HG02973 (cell line): ENCODE results near the gene ROCK2.

Experiments used
- ATAC-seq: cut with Tn5 transposase; IDR thresholded peaks from one replicate; pipeline ENCODE4 v1.9.1; 2021; ENCODE audit warnings: moderate library complexity; ENCODE audit not compliant: unreplicated experiment

The ROCK2 gene

DNA sequence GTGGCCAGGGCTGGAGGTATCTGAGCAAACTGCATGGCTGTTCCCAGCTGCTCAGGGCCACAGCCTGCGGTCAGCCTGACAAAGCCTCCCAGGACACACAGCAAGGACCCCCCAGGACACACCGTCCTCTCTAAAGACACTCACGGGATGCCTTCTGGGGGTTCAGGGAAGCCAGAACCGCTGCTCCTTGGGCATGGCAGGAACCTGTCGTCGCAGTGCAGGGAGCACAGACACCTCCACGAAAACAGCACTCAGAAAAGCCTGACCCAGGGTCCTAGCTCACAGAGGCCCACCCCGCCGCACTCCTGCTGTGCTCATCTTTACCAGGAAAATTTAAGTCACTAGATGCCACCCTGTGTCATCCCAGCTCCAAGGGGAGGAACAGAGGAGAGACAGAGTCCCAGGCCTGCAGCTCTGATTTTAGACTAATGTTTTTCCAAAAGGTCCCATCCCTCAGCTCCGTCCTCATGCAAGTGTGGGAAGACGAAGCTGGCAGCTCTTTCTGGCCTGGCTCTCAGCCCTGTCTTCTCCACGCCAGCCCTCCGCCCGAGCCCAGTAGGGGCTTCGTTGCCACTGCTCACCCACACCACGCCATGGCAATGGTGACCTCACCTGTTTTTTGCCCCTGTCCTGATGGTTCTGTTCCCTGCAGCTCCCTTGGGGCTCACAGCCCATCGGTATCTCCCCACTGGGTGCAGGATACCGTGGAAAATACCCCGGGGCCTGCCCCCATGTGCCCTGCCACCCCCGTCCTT, 213.1 kb downstream of the ROCK2 start:
- ATAC-seq = no peak
